ENCODE data around the gene RHBDD3.

DNA sequence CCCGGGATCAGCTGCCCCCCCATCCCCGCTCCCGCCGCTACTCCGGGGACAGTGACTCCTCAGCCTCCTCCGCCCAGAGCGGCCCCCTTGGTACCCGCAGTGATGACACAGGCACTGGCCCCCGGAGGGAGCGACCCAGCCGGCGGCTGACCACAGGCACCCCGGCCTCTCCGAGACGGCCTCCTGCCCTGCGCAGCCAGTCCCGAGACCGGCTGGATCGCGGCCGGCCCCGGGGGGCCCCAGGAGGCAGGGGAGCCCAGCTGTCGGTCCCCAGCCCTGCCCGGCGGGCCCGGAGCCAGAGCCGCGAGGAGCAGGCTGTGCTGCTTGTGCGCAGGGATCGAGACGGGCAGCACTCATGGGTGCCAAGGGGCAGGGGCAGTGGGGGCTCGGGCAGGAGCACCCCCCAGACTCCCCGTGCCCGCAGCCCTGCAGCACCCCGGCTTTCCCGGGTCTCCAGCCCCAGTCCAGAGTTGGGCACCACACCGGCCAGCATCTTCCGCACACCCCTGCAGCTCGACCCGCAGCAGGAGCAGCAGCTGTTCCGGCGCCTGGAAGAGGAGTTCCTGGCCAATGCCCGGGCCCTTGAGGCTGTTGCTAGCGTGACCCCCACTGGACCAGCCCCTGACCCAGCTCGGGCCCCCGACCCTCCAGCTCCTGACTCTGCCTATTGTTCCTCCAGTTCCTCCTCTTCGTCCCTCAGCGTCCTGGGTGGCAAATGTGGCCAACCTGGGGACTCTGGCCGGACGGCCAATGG, 43.9 kb upstream of the RHBDD3 start:
- TF ChIP-seq POLR2A (IDR thresholded peaks at IDR 0.05), result no peak
- TF ChIP-seq, protein P1, sequence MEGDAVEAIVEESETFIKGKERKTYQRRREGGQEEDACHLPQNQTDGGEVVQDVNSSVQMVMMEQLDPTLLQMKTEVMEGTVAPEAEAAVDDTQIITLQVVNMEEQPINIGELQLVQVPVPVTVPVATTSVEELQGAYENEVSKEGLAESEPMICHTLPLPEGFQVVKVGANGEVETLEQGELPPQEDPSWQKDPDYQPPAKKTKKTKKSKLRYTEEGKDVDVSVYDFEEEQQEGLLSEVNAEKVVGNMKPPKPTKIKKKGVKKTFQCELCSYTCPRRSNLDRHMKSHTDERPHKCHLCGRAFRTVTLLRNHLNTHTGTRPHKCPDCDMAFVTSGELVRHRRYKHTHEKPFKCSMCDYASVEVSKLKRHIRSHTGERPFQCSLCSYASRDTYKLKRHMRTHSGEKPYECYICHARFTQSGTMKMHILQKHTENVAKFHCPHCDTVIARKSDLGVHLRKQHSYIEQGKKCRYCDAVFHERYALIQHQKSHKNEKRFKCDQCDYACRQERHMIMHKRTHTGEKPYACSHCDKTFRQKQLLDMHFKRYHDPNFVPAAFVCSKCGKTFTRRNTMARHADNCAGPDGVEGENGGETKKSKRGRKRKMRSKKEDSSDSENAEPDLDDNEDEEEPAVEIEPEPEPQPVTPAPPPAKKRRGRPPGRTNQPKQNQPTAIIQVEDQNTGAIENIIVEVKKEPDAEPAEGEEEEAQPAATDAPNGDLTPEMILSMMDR (IDR thresholded peaks at IDR 0.05), result no peak
